ENCODE data around the gene GLTPD2.
A peak's percentile ranks its signal among the peaks of the same experiment; 100 is the strongest.

GRCh38 chr17:4789951-4790704 lies 1.4 kb downstream of the GLTPD2 start:
- TF ChIP-seq TCF12 (IDR thresholded peaks at IDR 0.05; ENCODE audit: low read depth, low read length) (0 out of 2 replicates have a peak, but pooled peaks have one; percentile 49), SIN3A (IDR thresholded peaks at IDR 0.05; ENCODE audit: low read depth, low read length) (0 out of 2 replicates have a peak, but pooled peaks have one; percentile 51), SREBF2 (IDR thresholded peaks at IDR 0.05; ENCODE audit: low read length) (no peak), REST (IDR thresholded peaks at IDR 0.05; ENCODE audit: low read depth, low read length) (no peak), SUZ12 (IDR thresholded peaks at IDR 0.05; ENCODE audit: unreplicated experiment) (no peak), EP300 (IDR thresholded peaks at IDR 0.05; ENCODE audit: borderline replicate concordance in 1 of 2, control insufficient read depth in 1 of 2, low read depth in 2 of 2, low read length in 2 of 2) (no peak), CTCF (IDR thresholded peaks at IDR 0.05 in 2 of 3, conservative IDR thresholded peaks at IDR 0.05 in 1 of 3; ENCODE audit: control insufficient read depth in 2 of 3, extremely low read depth in 1 of 3, insufficient read depth in 1 of 3, low read depth in 3 of 3, low read length in 3 of 3) (peak; percentile 71 to 86 (median 81)), POLR2A (IDR thresholded peaks at IDR 0.05; ENCODE audit: low read depth, low read length) (peak; percentile 76), RAD21 (IDR thresholded peaks at IDR 0.05; ENCODE audit: insufficient read depth, low read depth, low read length) (peak; percentile 38; the same call in 1 of the 2 replicates), SMARCA5 (IDR thresholded peaks at IDR 0.05) (peak; percentile 99), EZH2 (IDR thresholded peaks at IDR 0.05; ENCODE audit: borderline replicate concordance, control insufficient read depth, low read depth, low read length) (no peak), NRF1 (conservative IDR thresholded peaks at IDR 0.05; ENCODE audit: low read depth, low read length) (no peak), KDM1A (IDR thresholded peaks at IDR 0.05; ENCODE audit: borderline replicate concordance) (no peak)
